ENCODE measurements around the gene RREB1.

RREB1 gene

GRCh38 chr6:7188492-7188891 is 80.7 kb downstream of the RREB1 start:
- Histone ChIP-seq H3K79me2 (ENCODE audit: insufficient read depth, low read length) (peaks cover 5% of the 10 kb centered on the region; the same call in 1 of the 2 replicates), H4K20me1 (ENCODE audit: insufficient read depth, low read length) (peaks cover 10% of the 10 kb centered on the region; the same call in 1 of the 2 replicates), H3K36me3 (ENCODE audit: insufficient read depth, low read length) (peaks cover 90% of the 10 kb centered on the region), H3K4me1 (ENCODE audit: insufficient read depth, low read length) (no peaks in the 10 kb centered on the region), H3K4me2 (ENCODE audit: insufficient read depth, low read length) (no peak overlapping the region), H3K4me3 (ENCODE audit: low read depth in 1 of 2, low read length in 2 of 2) (no peak overlapping the region), H3K27me3 (ENCODE audit: insufficient read depth, low read length, poor library complexity) (no peaks in the 10 kb centered on the region), H3K9ac (ENCODE audit: low read depth, low read length) (no peak overlapping the region), H3K27ac (ENCODE audit: low read length) (no peak overlapping the region), H2AFZ (ENCODE audit: low read depth, low read length) (no peak overlapping the region), H3K9me3 (ENCODE audit: insufficient read depth, low read length, severe bottlenecking) (no peaks in the 10 kb centered on the region)
- no peak for DNase-seq
- TF ChIP-seq CTCF (IDR thresholded peaks at IDR 0.05; ENCODE audit: borderline replicate concordance, extremely low read depth, low read length, poor library complexity, severe bottlenecking) (no peak), EZH2 (IDR thresholded peaks at IDR 0.05; ENCODE audit: borderline replicate concordance, low read depth, low read length, severe bottlenecking) (no peak)
- ATAC-seq (ENCODE audit: insufficient read depth, low read depth) = no peak

- no peak overlapping the region for H3K4me3 ChIP-seq (ENCODE audit: low read depth in 1 of 2, low read length in 2 of 2)
- H2AFZ ChIP-seq (ENCODE audit: low read depth, low read length) = no peak overlapping the region
- no peaks in the 10 kb centered on the region for H3K9me3 ChIP-seq (ENCODE audit: insufficient read depth, low read length, severe bottlenecking)
- peaks cover 10% of the 10 kb centered on the region; the same call in 1 of the 2 replicates for H4K20me1 ChIP-seq (ENCODE audit: insufficient read depth, low read length)
- H3K9ac ChIP-seq (ENCODE audit: low read depth, low read length) = no peak overlapping the region
- H3K4me2 ChIP-seq (ENCODE audit: insufficient read depth, low read length) = no peak overlapping the region
- peaks cover 5% of the 10 kb centered on the region; the same call in 1 of the 2 replicates for H3K79me2 ChIP-seq (ENCODE audit: insufficient read depth, low read length)
- no peak overlapping the region for H3K27ac ChIP-seq (ENCODE audit: low read length)
- no peak for ATAC-seq (ENCODE audit: insufficient read depth, low read depth)
- no peaks in the 10 kb centered on the region for H3K4me1 ChIP-seq (ENCODE audit: insufficient read depth, low read length)
- no peak for DNase-seq
- H3K27me3 ChIP-seq (ENCODE audit: insufficient read depth, low read length, poor library complexity) = no peaks in the 10 kb centered on the region
- H3K36me3 ChIP-seq (ENCODE audit: insufficient read depth, low read length) = peaks cover 92% of the 10 kb centered on the region
- TF ChIP-seq EZH2 (IDR thresholded peaks at IDR 0.05; ENCODE audit: borderline replicate concordance, low read depth, low read length, severe bottlenecking) (no peak), CTCF (IDR thresholded peaks at IDR 0.05; ENCODE audit: borderline replicate concordance, extremely low read depth, low read length, poor library complexity, severe bottlenecking) (no peak)
Observed at GRCh38 chr6:7189101-7189758, 81.5 kb downstream of the RREB1 start.

- no peak overlapping the region for H3K27ac ChIP-seq (ENCODE audit: low read length)
- H4K20me1 ChIP-seq (ENCODE audit: insufficient read depth, low read length) = peaks cover 16% of the 10 kb centered on the region
- no peak overlapping the region for H2AFZ ChIP-seq (ENCODE audit: low read depth, low read length)
- TF ChIP-seq EZH2 (IDR thresholded peaks at IDR 0.05; ENCODE audit: borderline replicate concordance, low read depth, low read length, severe bottlenecking) (no peak), CTCF (IDR thresholded peaks at IDR 0.05; ENCODE audit: borderline replicate concordance, extremely low read depth, low read length, poor library complexity, severe bottlenecking) (no peak)
- H3K4me2 ChIP-seq (ENCODE audit: insufficient read depth, low read length) = no peak overlapping the region
- H3K4me3 ChIP-seq (ENCODE audit: low read depth in 1 of 2, low read length in 2 of 2) = no peak overlapping the region
- DNase-seq (no peak), ATAC-seq (ENCODE audit: insufficient read depth, low read depth) (no peak)
- no peak overlapping the region for H3K9ac ChIP-seq (ENCODE audit: low read depth, low read length)
- H3K36me3 ChIP-seq (ENCODE audit: insufficient read depth, low read length) = peaks cover 86% of the 10 kb centered on the region
- H3K27me3 ChIP-seq (ENCODE audit: insufficient read depth, low read length, poor library complexity) = no peaks in the 10 kb centered on the region
- H3K79me2 ChIP-seq (ENCODE audit: insufficient read depth, low read length) = peaks cover 9% of the 10 kb centered on the region; the same call in 1 of the 2 replicates
- H3K4me1 ChIP-seq (ENCODE audit: insufficient read depth, low read length) = no peaks in the 10 kb centered on the region
- H3K9me3 ChIP-seq (ENCODE audit: insufficient read depth, low read length, severe bottlenecking) = no peaks in the 10 kb centered on the region
Observed at GRCh38 chr6:7190791-7191190, 83.0 kb downstream of the RREB1 start.
